MG63 (cell line): ENCODE data around the gene KL. TPM values are rescaled to one million over a fixed set of nuclear protein-coding genes. Genes with fewer than 3 reads are reported as not detected.

Experiments used
- DNase-seq: peaks from one replicate; pipeline ENCODE4 v3.0.0-alpha.2; 2020
- H3K27me3 ChIP-seq: fragments of 250-450 bp; sonication (Bioruptor Pico); 2 replicates; pipeline ENCODE4 v1.5.1; 2020; ENCODE audit warnings: mild to moderate bottlenecking, moderate library complexity
- H3K36me3 ChIP-seq: fragments of 250-450 bp; sonication (Bioruptor Pico); 2 replicates; pipeline ENCODE4 v1.5.1; 2020; ENCODE audit warnings: mild to moderate bottlenecking, moderate library complexity
- H3K4me3 ChIP-seq: fragments of 250-450 bp; sonication (Bioruptor Pico); 2 replicates; pipeline ENCODE4 v1.5.1; 2020; ENCODE audit warnings: mild to moderate bottlenecking, moderate library complexity
- H3K9me3 ChIP-seq: fragments of 250-450 bp; sonication (Bioruptor Pico); 2 replicates; pipeline ENCODE4 v1.5.1; 2020; ENCODE audit warnings: mild to moderate bottlenecking, moderate library complexity
- total RNA-seq: library from RNA; depleted of rRNA; stranded (reverse); fragments of >200 nt; shearing (Covaris generic); gene quantifications from 2 replicates; pipeline ENCODE4 v1.2.3, GENCODE V29; 2014; ENCODE audit warnings: low replicate concordance

Gene KL
- total RNA-seq, 1 experiment from 2014 or later: 0.59 TPM

DNA sequence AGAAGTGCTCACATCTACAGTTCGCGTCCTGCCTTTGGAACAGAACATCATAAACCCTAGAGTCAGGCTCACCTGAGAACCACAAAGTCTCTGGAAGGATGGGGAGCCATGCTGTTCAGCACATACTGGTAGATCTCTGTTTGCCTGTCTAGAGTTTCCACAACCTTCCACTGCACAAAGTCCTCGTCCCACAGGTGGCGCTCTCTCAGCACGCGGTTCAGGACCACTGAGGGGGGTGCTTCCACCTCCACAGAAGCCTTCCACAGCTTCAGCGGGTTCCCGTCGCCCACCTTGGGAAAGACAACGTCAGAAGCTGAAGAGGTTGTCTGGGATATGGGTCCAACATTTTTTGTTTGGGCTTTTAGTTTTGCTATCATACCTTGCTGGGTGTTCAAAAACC lies 93.6 kb downstream of the KL start:
- Histone ChIP-seq H3K4me3 (no peak overlapping the region), H3K36me3 (peaks cover 82% of the 10 kb centered on the region), H3K27me3 (no peaks in the 10 kb centered on the region), H3K9me3 (no peaks in the 10 kb centered on the region)
- no peak for DNase-seq

DNA sequence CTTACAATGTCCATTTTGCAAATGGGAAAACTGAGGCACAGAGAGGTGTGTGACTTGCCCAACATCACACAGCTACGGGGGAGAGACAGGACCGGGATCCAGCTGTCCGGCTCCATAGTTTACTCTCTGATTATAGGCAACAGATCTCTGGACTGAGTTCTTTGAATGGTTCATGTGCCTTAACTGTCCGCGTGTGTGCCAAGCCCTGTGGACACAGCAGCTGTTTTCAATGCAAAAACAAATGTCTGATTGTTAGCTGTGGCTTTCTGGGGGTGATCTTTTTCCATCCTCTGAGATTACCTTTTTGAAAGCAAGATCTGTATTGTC lies 94.1 kb downstream of the KL start:
- DNase-seq: no peak
- Histone ChIP-seq H3K36me3 (peaks cover 82% of the 10 kb centered on the region), H3K9me3 (no peaks in the 10 kb centered on the region), H3K27me3 (no peaks in the 10 kb centered on the region), H3K4me3 (no peak overlapping the region)

DNA sequence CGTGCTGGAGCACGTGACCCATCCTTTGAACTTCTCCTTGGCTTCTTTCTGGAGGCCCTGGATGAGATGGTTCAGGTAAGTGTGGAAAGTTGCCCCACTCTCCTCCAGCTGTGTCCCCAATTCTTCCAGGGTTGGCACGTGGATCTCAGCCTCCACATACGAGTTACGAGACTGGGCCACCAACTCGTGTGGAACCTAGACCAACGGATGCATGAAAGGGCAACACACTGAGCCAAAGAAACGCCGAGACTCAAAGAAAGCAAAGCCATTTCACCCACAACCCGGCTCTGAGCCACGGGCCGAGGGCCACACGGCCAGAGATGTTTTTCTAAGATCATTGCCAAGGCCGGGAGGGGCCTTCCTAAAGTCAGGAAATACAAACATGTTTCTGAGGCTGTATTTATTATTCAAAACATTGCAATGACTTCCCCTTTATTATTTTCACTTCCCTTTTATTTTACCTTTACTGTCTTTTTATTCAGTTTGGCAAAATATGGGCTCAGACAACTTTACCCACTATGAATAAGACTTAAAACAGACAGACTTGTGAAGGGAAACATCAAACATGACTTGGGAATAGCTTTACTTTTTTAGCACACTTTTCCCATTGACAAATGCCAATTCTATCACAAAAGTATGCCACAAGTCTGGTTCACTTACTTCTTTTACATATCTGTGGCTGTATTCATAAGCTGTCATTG lies 94.6 kb downstream of the KL start:
- Histone ChIP-seq H3K36me3 (peaks cover 82% of the 10 kb centered on the region), H3K9me3 (no peaks in the 10 kb centered on the region)
- DNase-seq: peak; percentile 77

DNA sequence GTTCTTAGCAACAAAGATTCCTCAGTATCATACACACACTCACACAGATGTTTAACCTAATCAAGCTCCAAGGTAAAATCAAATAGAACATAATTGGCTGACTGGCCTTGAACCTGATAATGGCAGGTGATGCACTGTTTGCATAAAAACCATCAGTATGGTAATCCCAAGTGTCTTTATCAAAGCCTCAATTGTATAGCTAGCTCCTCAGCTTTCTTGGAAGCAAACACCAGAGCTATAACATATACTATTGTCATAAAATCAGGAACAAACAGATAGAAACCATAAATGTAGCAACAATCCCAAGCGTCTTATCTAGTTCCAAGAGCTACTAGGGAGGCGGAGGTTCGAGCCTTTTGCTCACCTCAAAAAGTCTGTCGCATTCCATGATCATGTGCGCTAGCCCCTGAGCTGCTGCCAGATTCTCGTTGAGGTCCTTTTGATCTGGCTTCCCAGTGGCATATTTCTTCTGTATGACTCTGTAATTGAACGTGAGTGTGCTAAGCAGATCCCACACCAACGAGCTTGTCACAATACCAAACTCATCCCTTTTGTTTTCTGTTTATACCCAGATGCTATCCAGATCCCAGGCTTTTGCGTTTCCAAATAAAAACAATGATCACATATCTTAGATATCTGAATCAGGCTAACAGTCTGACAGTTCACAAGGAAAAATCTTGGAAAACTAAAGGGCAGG lies 95.3 kb downstream of the KL start:
- no peaks in the 10 kb centered on the region for H3K27me3 ChIP-seq
- no peaks in the 10 kb centered on the region for H3K9me3 ChIP-seq
- H3K4me3 ChIP-seq: no peak overlapping the region
- peaks cover 82% of the 10 kb centered on the region for H3K36me3 ChIP-seq
- peak; percentile 44 for DNase-seq

More for the DNA sequence above, 94.6 kb downstream of the KL start:
- no peaks in the 10 kb centered on the region for H3K27me3 ChIP-seq
- H3K4me3 ChIP-seq: no peak overlapping the region

DNA sequence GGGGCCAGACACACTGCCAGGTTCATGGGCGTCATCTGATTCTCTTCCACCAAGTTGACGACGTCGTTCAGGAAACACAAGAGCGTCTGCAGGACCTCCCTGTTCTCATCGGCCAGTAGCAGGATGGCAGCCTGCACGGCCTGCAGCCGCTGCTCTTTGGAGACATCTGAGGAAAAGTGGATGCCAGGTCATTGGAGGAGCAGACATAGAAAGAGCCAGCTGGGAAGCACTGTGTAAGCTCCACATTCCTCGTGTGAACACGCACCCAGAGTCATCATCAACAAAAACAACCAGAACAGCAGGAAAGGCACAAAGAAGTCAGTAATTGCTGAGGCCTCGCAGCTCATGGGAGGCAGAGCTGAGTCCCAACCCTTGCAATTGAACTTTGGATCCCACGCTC lies 96.5 kb downstream of the KL start:
- Histone ChIP-seq H3K27me3 (no peaks in the 10 kb centered on the region), H3K36me3 (peaks cover 85% of the 10 kb centered on the region), H3K9me3 (no peaks in the 10 kb centered on the region), H3K4me3 (no peak overlapping the region)
- DNase-seq: no peak

DNA sequence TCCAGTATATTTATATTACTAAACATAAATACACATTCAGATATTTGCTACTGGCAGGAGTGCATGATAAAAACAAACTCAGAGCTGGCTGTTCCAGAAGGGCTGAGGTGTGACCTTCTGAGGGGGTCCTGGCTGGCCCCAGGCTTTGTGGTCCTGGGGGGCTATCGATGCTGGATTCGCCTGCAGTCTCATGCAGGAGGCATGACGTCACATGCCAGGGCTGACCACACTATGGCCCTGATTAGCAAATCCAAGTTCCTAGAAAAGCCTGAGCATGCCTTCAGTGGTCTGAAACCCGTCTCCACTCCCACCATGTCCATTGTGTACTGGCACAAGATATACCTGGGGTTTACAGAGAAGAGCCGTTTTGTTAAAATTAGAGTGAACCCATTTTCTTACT lies 97.9 kb downstream of the KL start:
- Histone ChIP-seq H3K4me3 (no peak overlapping the region), H3K36me3 (peaks cover 91% of the 10 kb centered on the region), H3K27me3 (no peaks in the 10 kb centered on the region), H3K9me3 (no peaks in the 10 kb centered on the region)
- DNase-seq: no peak

DNA sequence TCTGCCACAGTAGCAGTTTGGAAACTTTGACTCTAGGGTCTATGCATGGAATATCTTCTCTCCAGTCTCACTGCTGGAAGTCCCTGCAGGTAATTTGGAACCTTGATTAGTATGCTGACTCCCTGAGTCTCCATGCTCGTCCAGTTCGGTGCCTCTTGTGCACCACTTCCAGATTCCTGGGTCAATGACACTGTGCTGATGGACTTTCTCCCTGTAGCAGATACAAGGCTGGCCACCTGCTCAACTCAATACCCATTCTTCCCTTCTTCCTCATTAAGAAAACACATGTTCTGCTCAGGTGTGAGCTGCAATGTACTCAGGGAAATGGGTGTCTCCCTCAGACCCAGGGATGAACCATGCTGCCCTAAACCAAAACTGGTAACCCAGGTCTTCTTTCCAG lies 99.1 kb downstream of the KL start:
- Histone ChIP-seq H3K27me3 (no peaks in the 10 kb centered on the region), H3K4me3 (no peak overlapping the region), H3K36me3 (peaks cover 94% of the 10 kb centered on the region), H3K9me3 (no peaks in the 10 kb centered on the region)
- no peak for DNase-seq
